Loucy (cell line): ENCODE results near the gene FANCC.

Experiments
- H2AFZ ChIP-seq: fragments of 200-600 bp; sonication (generic); 2 replicates; pipeline ENCODE4 v1.6.0; 2016; ENCODE audit warnings: antibody characterized with exemption, mild to moderate bottlenecking, low read length, moderate library complexity
- H3F3A ChIP-seq: fragments of 200-600 bp; 2 replicates; pipeline ENCODE4 v1.6.0; 2016; ENCODE audit warnings: antibody characterized with exemption, low read depth, mild to moderate bottlenecking
- H3K27me3 ChIP-seq: fragments of 200-600 bp; sonication (generic); 2 replicates; pipeline ENCODE4 v1.6.1; 2014; ENCODE audit warnings: low read length, mild to moderate bottlenecking; ENCODE audit not compliant: insufficient read depth, poor library complexity, severe bottlenecking
- H3K36me3 ChIP-seq: fragments of 200-600 bp; sonication (generic); 2 replicates; pipeline ENCODE4 v1.6.1; 2016; ENCODE audit warnings: low read length; ENCODE audit not compliant: insufficient read depth
- H3K4me1 ChIP-seq: fragments of 200-600 bp; sonication (generic); 2 replicates; pipeline ENCODE4 v1.5.1; 2014; ENCODE audit warnings: low read length, mild to moderate bottlenecking; ENCODE audit not compliant: insufficient read depth, poor library complexity, severe bottlenecking
- H3K4me2 ChIP-seq: fragments of 200-600 bp; sonication (generic); 2 replicates; pipeline ENCODE4 v1.6.0; 2014; ENCODE audit warnings: antibody characterized with exemption, low read length, low read depth, mild to moderate bottlenecking; ENCODE audit not compliant: poor library complexity, severe bottlenecking
- H3K4me3 ChIP-seq: fragments of 200-600 bp; sonication (generic); 2 replicates; pipeline ENCODE4 v1.5.1; 2014; ENCODE audit warnings: low read length, mild to moderate bottlenecking, mixed read lengths; ENCODE audit not compliant: poor library complexity, severe bottlenecking
- H3K79me2 ChIP-seq: fragments of 200-600 bp; sonication (generic); 2 replicates; pipeline ENCODE4 v1.6.1; 2014; ENCODE audit warnings: low read length; ENCODE audit not compliant: insufficient read depth
- H3K9ac ChIP-seq: fragments of 200-600 bp; sonication (generic); 2 replicates; pipeline ENCODE4 v1.6.0; 2014; ENCODE audit warnings: mild to moderate bottlenecking, low read depth, low read length, moderate library complexity; ENCODE audit not compliant: poor library complexity, severe bottlenecking
- H3K9me2 ChIP-seq: fragments of 200-600 bp; sonication (generic); replicated peaks from 2 replicates; pipeline ENCODE4 v1.6.1; 2016; ENCODE audit warnings: low read depth, low read length, mixed read lengths
- H3K9me3 ChIP-seq: fragments of 200-600 bp; sonication (generic); 2 replicates; pipeline ENCODE4 v1.6.1; 2014; ENCODE audit warnings: mild to moderate bottlenecking, antibody characterized with exemption, low read length, low read depth; ENCODE audit not compliant: insufficient read depth
- H4K20me1 ChIP-seq: fragments of 200-600 bp; sonication (generic); 2 replicates; pipeline ENCODE4 v1.6.0; 2014; ENCODE audit warnings: antibody characterized with exemption, low read length, mild to moderate bottlenecking; ENCODE audit not compliant: insufficient read depth, poor library complexity, severe bottlenecking
- CTCF ChIP-seq: fragments of 200-600 bp; sonication (generic); conservative IDR thresholded peaks from 2 replicates; pipeline ENCODE4 v1.5.1; 2014; ENCODE audit warnings: mild to moderate bottlenecking, antibody characterized with exemption, low read length
- EZH2phosphoT487 ChIP-seq: fragments of 200-600 bp; IDR thresholded peaks from 2 replicates; pipeline ENCODE4 v1.6.1; 2018; ENCODE audit warnings: antibody characterized with exemption, mild to moderate bottlenecking, moderate library complexity, borderline replicate concordance

The FANCC gene

GRCh38 chr9:95202076-95202681 is 115.3 kb downstream of the FANCC start:
- Histone ChIP-seq H3K9me3 (no peaks in the 10 kb centered on the region), H3K9ac (no peak overlapping the region)

GRCh38 chr9:95201206-95201605 is 116.3 kb downstream of the FANCC start:
- Histone ChIP-seq H3K9ac (no peak overlapping the region), H3K4me1 (peaks cover 11% of the 10 kb centered on the region), H3K27me3 (no peaks in the 10 kb centered on the region), H4K20me1 (no peaks in the 10 kb centered on the region), H3K4me2 (no peak overlapping the region), H3F3A (no peaks in the 10 kb centered on the region), H3K79me2 (no peaks in the 10 kb centered on the region), H3K4me3 (no peak overlapping the region), H3K9me2 (no peaks in the 10 kb centered on the region), H3K36me3 (no peaks in the 10 kb centered on the region), H3K9me3 (no peaks in the 10 kb centered on the region), H2AFZ (no peak overlapping the region)
- TF ChIP-seq CTCF: no peak
- no peak for TF ChIP-seq EZH2phosphoT487

More at GRCh38 chr9:95202076-95202681, 115.3 kb downstream of the FANCC start:
- Histone ChIP-seq H3K4me3 (no peak overlapping the region), H3K27me3 (no peaks in the 10 kb centered on the region), H3K36me3 (no peaks in the 10 kb centered on the region), H3F3A (no peaks in the 10 kb centered on the region), H2AFZ (no peak overlapping the region), H3K4me1 (peaks cover 21% of the 10 kb centered on the region), H3K9me2 (no peaks in the 10 kb centered on the region), H3K4me2 (no peak overlapping the region), H3K79me2 (no peaks in the 10 kb centered on the region), H4K20me1 (no peaks in the 10 kb centered on the region)
- no peak for TF ChIP-seq CTCF
- TF ChIP-seq EZH2phosphoT487: no peak

GRCh38 chr9:95197692-95198271 is 119.7 kb downstream of the FANCC start:
- Histone ChIP-seq H3K27me3 (no peaks in the 10 kb centered on the region), H3K79me2 (no peaks in the 10 kb centered on the region), H3K4me3 (no peak overlapping the region), H4K20me1 (no peaks in the 10 kb centered on the region), H3K36me3 (no peaks in the 10 kb centered on the region), H2AFZ (no peak overlapping the region), H3K9me3 (no peaks in the 10 kb centered on the region), H3K9ac (no peak overlapping the region), H3F3A (no peaks in the 10 kb centered on the region), H3K4me2 (no peak overlapping the region), H3K4me1 (peaks cover 6% of the 10 kb centered on the region), H3K9me2 (no peaks in the 10 kb centered on the region)
- TF ChIP-seq CTCF (no peak), EZH2phosphoT487 (no peak)
